Pancreas (tissue), 10 donors: ENCODE data around the gene UPB1. TPM values are rescaled to one million over a fixed set of nuclear protein-coding genes. Genes with fewer than 3 reads are reported as not detected.

Source experiments
- ATAC-seq, 4 donors: fragments of 200-7000 bp; cut with Tn5 transposase; one replicate each; pipeline versions ENCODE4 v1.8.0 to v1.9.1; 2020; ENCODE audit warnings: mild to moderate bottlenecking in 4 of 4, moderate library complexity in 4 of 4
- DNase-seq, 6 donors: peaks; one replicate each; pipeline ENCODE4 v3.0.0-alpha.2; 2020
- FAIRE-seq: peaks from 2 replicates; lab custom pipeline; 2012; peaks lifted over from hg19 to GRCh38; lab: Jason Lieb, UNC
- H3K27ac ChIP-seq, 4 donors: fragments of 200-600 bp; sonication (generic); 1 replicate in 3 of 4; 2 replicates in 1 of 4; pipeline versions ENCODE4 v1.5.0 to v1.8.0; 2020
- H3K27me3 ChIP-seq, 4 donors: fragments of 200-600 bp; one replicate each; pipeline ENCODE4 v1.8.0; 2021
- H3K36me3 ChIP-seq, 3 donors: fragments of 200-600 bp; sonication (generic) in 1 of 3; one replicate each; pipeline versions ENCODE4 v1.5.0 to v1.8.0; 2020 to 2021
- H3K4me1 ChIP-seq, 3 donors: fragments of 200-600 bp; one replicate each; pipeline ENCODE4 v1.8.0; 2021
- H3K4me3 ChIP-seq, 4 donors: fragments of 200-600 bp; sonication (generic) in 2 of 4; one replicate each; pipeline versions ENCODE4 v1.5.0 to v1.8.0; 2020 to 2021
- H3K9me3 ChIP-seq, 4 donors: fragments of 200-600 bp; one replicate each; pipeline ENCODE4 v1.8.0; 2021
- CTCF ChIP-seq, 4 donors: fragments of 200-600 bp; sonication (generic) in 3 of 4; IDR thresholded peaks; one replicate each; pipeline versions ENCODE4 v1.5.0 to v1.8.0; 2021; ENCODE audit warnings: antibody characterized with exemption in 4 of 4
- WGBS, 2 donors: extraction: QIAGEN DNeasy Blood & Tissue Kit; methylation state at CpG; one replicate each; pipeline ENCODE4 v1.1.7; 2013; 5-methylcytosine and 5-hydroxymethylcytosine counted together
- intact Hi-C, 3 donors: fragments of 100-400 bp; cut with DNase I; formaldehyde crosslinking; loops; one replicate each; pipeline versions ENCODE4 v1.11.1 to v1.14.2; 2022
- polyA plus RNA-seq, 2 donors: library from polyadenylated mRNA; stranded (reverse); fragments of 200-250 nt; gene quantifications; one replicate each; pipeline ENCODE4 v1.2.3, GENCODE V29; 2013
- total RNA-seq, 6 donors: library from RNA; stranded (reverse); fragmentation: NEBNext Ultra II Directional in 4 of 6; extraction: Animal tissue kit (Norgen Biotek cat#: 25700) in 4 of 6; gene quantifications; one replicate each; pipeline versions ENCODE4 v1.2.1 to v1.2.4, GENCODE V29; 2021 to 2023
- donor health status: healthy with polysubstance abuse.
- donor health status: DM: no; HTN: no; CAD: no; lungs with moderate emphysema.
- donor health status: DM: no; HTN: no; CAD: no.
- donor health status: control.
- donor health status: control.
- donor health status: Bipolar disorder and iron deficiency.
- donor health status: DM: yes; HTN: yes; CAD: no.
- donor health status: DM: no; HTN: no; CAD: no.
- donor health status: DM: no; HTN: no; CAD: no.
- donor health status: DM: yes; HTN: yes; CAD: no.

Gene UPB1
- total and polyA plus RNA-seq, 8 donors, result 0.08 to 2.3 (median 0.25) TPM

- H3K4me3 ChIP-seq, result peak within 1 kb of the TSS; percentile 57 to 95 (median 92)
- H3K9me3 ChIP-seq, result no peaks in the 10 kb centered on the region
- no peak for TF ChIP-seq CTCF (IDR thresholded peaks at IDR 0.05)
- H3K27me3 ChIP-seq, result no peaks in the 10 kb centered on the region
- WGBS, 2 donors, result 0 to 1% methylated on average over 59 of the region's 59 CpGs
- DNase-seq, result peak; percentile 99 to 100 (median 100)
- peaks cover 0 to 10% (median 5%) of the 10 kb centered on the region in 3 donors for H3K36me3 ChIP-seq
- H3K27ac ChIP-seq, result peak within 1 kb of the TSS; percentile 94 to 98 (median 95)
- peak; percentile 87 to 94 (median 88) for ATAC-seq
- FAIRE-seq, result no peak
- intact Hi-C loops, result no loop called here
- peaks cover 16 to 31% (median 25%) of the 10 kb centered on the region in 3 donors for H3K4me1 ChIP-seq
Measured at GRCh38 chr22:24555165-24556039, 60.3 kb downstream of the UPB1 start, which contains the start of gene SNRPD3. SNRPD3 (plus strand) TSS chr22:24555999; CDS start chr22:24557675, 1,676 bp downstream.

GRCh38 chr22:24559471-24559870 is 64.3 kb downstream of the UPB1 start:
- peaks cover 0 to 10% (median 5%) of the 10 kb centered on the region in 3 donors for H3K36me3 ChIP-seq
- DNase-seq (no peak), FAIRE-seq (no peak), ATAC-seq (no peak)
- peaks cover 8 to 9% (median 9%) of the 10 kb centered on the region in 3 donors for H3K4me1 ChIP-seq
- no peak overlapping the region for H3K27ac ChIP-seq
- no peaks in the 10 kb centered on the region for H3K9me3 ChIP-seq
- no peak for TF ChIP-seq CTCF (IDR thresholded peaks at IDR 0.05)
- H3K27me3 ChIP-seq, result no peaks in the 10 kb centered on the region
- intact Hi-C loops, result no loop called here
- WGBS, 2 donors, result 44 to 45% methylated on average over 4 of the region's 4 CpGs
- H3K4me3 ChIP-seq, result no peak overlapping the region

GRCh38 chr22:24563246-24563645 is 68.1 kb downstream of the UPB1 start:
- ATAC-seq, result no peak
- intact Hi-C loops, result no loop called here
- Histone ChIP-seq H3K27ac (no peak overlapping the region), H3K9me3 (no peaks in the 10 kb centered on the region), H3K36me3 (peaks cover 0 to 10% (median 5%) of the 10 kb centered on the region in 3 donors), H3K4me3 (no peak overlapping the region), H3K27me3 (no peaks in the 10 kb centered on the region), H3K4me1 (no peaks in the 10 kb centered on the region)
- 82 to 94% methylated on average over 2 of the region's 2 CpGs for whole genome bisulfite sequencing, 2 donors
- no peak for TF ChIP-seq CTCF (IDR thresholded peaks at IDR 0.05)
- DNase-seq, result no peak
- no peak for FAIRE-seq

GRCh38 chr22:24564376-24565058 is 69.4 kb downstream of the UPB1 start:
- ATAC-seq (peak in 2 of 4 donors; percentile 22 to 39), DNase-seq (no peak), FAIRE-seq (no peak)
- Histone ChIP-seq H3K36me3 (peaks cover 0 to 18% (median 6%) of the 10 kb centered on the region in 3 donors), H3K27me3 (no peaks in the 10 kb centered on the region), H3K4me3 (no peak overlapping the region), H3K4me1 (no peaks in the 10 kb centered on the region), H3K27ac (no peak overlapping the region), H3K9me3 (no peaks in the 10 kb centered on the region)
- TF ChIP-seq CTCF (IDR thresholded peaks at IDR 0.05), result no peak
- intact Hi-C loops, result no loop called here
- WGBS, 2 donors, result 55 to 59% methylated on average over 2 of the region's 2 CpGs
